ENCODE data around the gene FOXO4.

The FOXO4 gene

GRCh38 chrX:71131510-71131909 lies 35.9 kb downstream of the FOXO4 start:
- peaks cover 75% of the 10 kb centered on the region for H3K36me3 Mint-ChIP-seq (ENCODE audit: low read depth)
- H3K4me3 Mint-ChIP-seq, result no peak overlapping the region
- TF ChIP-seq, protein P1, sequence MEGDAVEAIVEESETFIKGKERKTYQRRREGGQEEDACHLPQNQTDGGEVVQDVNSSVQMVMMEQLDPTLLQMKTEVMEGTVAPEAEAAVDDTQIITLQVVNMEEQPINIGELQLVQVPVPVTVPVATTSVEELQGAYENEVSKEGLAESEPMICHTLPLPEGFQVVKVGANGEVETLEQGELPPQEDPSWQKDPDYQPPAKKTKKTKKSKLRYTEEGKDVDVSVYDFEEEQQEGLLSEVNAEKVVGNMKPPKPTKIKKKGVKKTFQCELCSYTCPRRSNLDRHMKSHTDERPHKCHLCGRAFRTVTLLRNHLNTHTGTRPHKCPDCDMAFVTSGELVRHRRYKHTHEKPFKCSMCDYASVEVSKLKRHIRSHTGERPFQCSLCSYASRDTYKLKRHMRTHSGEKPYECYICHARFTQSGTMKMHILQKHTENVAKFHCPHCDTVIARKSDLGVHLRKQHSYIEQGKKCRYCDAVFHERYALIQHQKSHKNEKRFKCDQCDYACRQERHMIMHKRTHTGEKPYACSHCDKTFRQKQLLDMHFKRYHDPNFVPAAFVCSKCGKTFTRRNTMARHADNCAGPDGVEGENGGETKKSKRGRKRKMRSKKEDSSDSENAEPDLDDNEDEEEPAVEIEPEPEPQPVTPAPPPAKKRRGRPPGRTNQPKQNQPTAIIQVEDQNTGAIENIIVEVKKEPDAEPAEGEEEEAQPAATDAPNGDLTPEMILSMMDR (IDR thresholded peaks at IDR 0.05; ENCODE audit: unreplicated experiment in 3 of 3), result no peak
- H3K9me3 Mint-ChIP-seq, result peaks cover 4% of the 10 kb centered on the region
- peaks cover 4% of the 10 kb centered on the region for H3K4me1 Mint-ChIP-seq
- H3K27ac Mint-ChIP-seq, result no peak overlapping the region
- no peaks in the 10 kb centered on the region for H3K27me3 Mint-ChIP-seq (ENCODE audit: low read depth)

- H3K36me3 Mint-ChIP-seq (ENCODE audit: low read depth), result peaks cover 44% of the 10 kb centered on the region
- peaks cover 9% of the 10 kb centered on the region for H3K9me3 Mint-ChIP-seq
- peaks cover 8% of the 10 kb centered on the region for H3K4me1 Mint-ChIP-seq
- TF ChIP-seq, protein P1 (IDR thresholded peaks at IDR 0.05; ENCODE audit: unreplicated experiment in 3 of 3), result no peak
- H3K27ac Mint-ChIP-seq, result no peak overlapping the region
- H3K4me3 Mint-ChIP-seq, result no peak overlapping the region
- H3K27me3 Mint-ChIP-seq (ENCODE audit: low read depth), result no peaks in the 10 kb centered on the region
These were observed 44.8 kb downstream of the FOXO4 start for GRCh38 chrX:71140440-71140839.

- peaks cover 9% of the 10 kb centered on the region for H3K9me3 Mint-ChIP-seq
- no peaks in the 10 kb centered on the region for H3K27me3 Mint-ChIP-seq (ENCODE audit: low read depth)
- H3K4me3 Mint-ChIP-seq, result peak overlapping the region in 2 of 3 experiments; percentile 85 to 87
- peaks cover 21% of the 10 kb centered on the region for H3K4me1 Mint-ChIP-seq
- H3K27ac Mint-ChIP-seq, result no peak overlapping the region
- TF ChIP-seq, protein P1 (IDR thresholded peaks at IDR 0.05; ENCODE audit: unreplicated experiment in 3 of 3), result no peak
- peaks cover 19% of the 10 kb centered on the region for H3K36me3 Mint-ChIP-seq (ENCODE audit: low read depth)
These were observed 47.9 kb downstream of the FOXO4 start for GRCh38 chrX:71143508-71143907.

GRCh38 chrX:71144651-71145050 lies 49.0 kb downstream of the FOXO4 start, which contains the start of gene NLGN3:
Gene NLGN3, plus strand, starts transcription at chrX:71144841. Its CDS starts 2,909 bp downstream, at chrX:71147750.
- Mint-ChIP-seq H3K36me3 (ENCODE audit: low read depth) (peaks cover 10% of the 10 kb centered on the region), H3K4me1 (peaks cover 21% of the 10 kb centered on the region), H3K27ac (peak within 1 kb of the TSS; percentile 89 to 94 (median 93))

GRCh38 chrX:71147496-71148277 lies 52.0 kb downstream of the FOXO4 start:
- Mint-ChIP-seq H3K36me3 (ENCODE audit: low read depth) (no peaks in the 10 kb centered on the region), H3K4me3 (peak overlapping the region; percentile 21 to 39 (median 36)), H3K27ac (peak overlapping the region in 1 of 3 experiments; percentile 15), H3K9me3 (peaks cover 2% of the 10 kb centered on the region), H3K4me1 (peaks cover 21% of the 10 kb centered on the region), H3K27me3 (ENCODE audit: low read depth) (no peaks in the 10 kb centered on the region)
- TF ChIP-seq, protein P1 (IDR thresholded peaks at IDR 0.05; ENCODE audit: unreplicated experiment in 3 of 3), result no peak

More at GRCh38 chrX:71144651-71145050, 49.0 kb downstream of the FOXO4 start, which contains the start of gene NLGN3:
- TF ChIP-seq, protein P1 (IDR thresholded peaks at IDR 0.05; ENCODE audit: unreplicated experiment in 3 of 3), result no peak
- no peaks in the 10 kb centered on the region for H3K27me3 Mint-ChIP-seq (ENCODE audit: low read depth)
- peak within 1 kb of the TSS; percentile 78 to 87 (median 85) for H3K4me3 Mint-ChIP-seq
- H3K9me3 Mint-ChIP-seq, result peaks cover 2% of the 10 kb centered on the region

Measured in nephron (organoid).